OCI-M2 (cell line): ENCODE data around the gene IFT172.
"Not testable (repeated sequence)": the region's sequence is repeated elsewhere in the genome, so short reads cannot be mapped to it uniquely, and the experiment has no call there.

Experiments used
- DNase-seq: peaks from one replicate; lab custom pipeline; 2025; ENCODE audit not compliant: unreplicated experiment; lab: John Stamatoyannopoulos, UW

The IFT172 gene

GRCh38 chr2:27427863-27428212, 61.7 kb downstream of the IFT172 start:
- DNase-seq = peak; percentile 65

- not testable (repeated sequence) for DNase-seq
These were observed 64.5 kb downstream of the IFT172 start for GRCh38 chr2:27425039-27425438.

GRCh38 chr2:27422958-27423357, 66.6 kb downstream of the IFT172 start:
- no peak for DNase-seq

GRCh38 chr2:27421660-27422250, 67.8 kb downstream of the IFT172 start:
- no peak for DNase-seq

- DNase-seq = no peak
These were observed 68.5 kb downstream of the IFT172 start for GRCh38 chr2:27420996-27421395.

- no peak for DNase-seq
These were observed 73.4 kb downstream of the IFT172 start for GRCh38 chr2:27416151-27416550.

GRCh38 chr2:27412419-27413152, 77.0 kb downstream of the IFT172 start:
- DNase-seq = no peak

- peak; percentile 63 for DNase-seq
These were observed 80.0 kb downstream of the IFT172 start, which contains the start of gene PPM1G for GRCh38 chr2:27409321-27410073. Gene PPM1G, minus strand, starts transcription at chr2:27409591. Its CDS starts 169 bp downstream, at chr2:27409422.

- DNase-seq = no peak
These were observed 80.8 kb downstream of the IFT172 start for GRCh38 chr2:27408601-27409320.

- DNase-seq = no peak
These were observed 81.6 kb downstream of the IFT172 start for GRCh38 chr2:27407798-27408491.

GRCh38 chr2:27400348-27401135, 89.0 kb downstream of the IFT172 start:
- DNase-seq = no peak

GRCh38 chr2:27398962-27399361, 90.6 kb downstream of the IFT172 start:
- DNase-seq = no peak
